HG02678 (cell line): ENCODE data around the gene MCTP1.
"Not testable (repeated sequence)": the region's sequence is repeated elsewhere in the genome, so short reads cannot be mapped to it uniquely, and the experiment has no call there.

Experiments
- ATAC-seq: cut with Tn5 transposase; IDR thresholded peaks from one replicate; pipeline ENCODE4 v1.9.1; 2021; ENCODE audit warnings: mild to moderate bottlenecking, moderate library complexity; ENCODE audit not compliant: unreplicated experiment

The MCTP1 gene

GRCh38 chr5:94977437-94977836, 307.5 kb downstream of the MCTP1 start:
- ATAC-seq, result no peak

GRCh38 chr5:94976853-94977252, 308.0 kb downstream of the MCTP1 start:
- no peak for ATAC-seq

GRCh38 chr5:94972268-94972667, 312.6 kb downstream of the MCTP1 start:
- ATAC-seq, result no peak

GRCh38 chr5:94969174-94969573, 315.7 kb downstream of the MCTP1 start:
- ATAC-seq, result peak; percentile 56

GRCh38 chr5:94968507-94969095, 316.3 kb downstream of the MCTP1 start:
- ATAC-seq, result peak; percentile 80

GRCh38 chr5:94967525-94967924, 317.4 kb downstream of the MCTP1 start:
- ATAC-seq, result no peak

- not testable (repeated sequence) for ATAC-seq
Observed at GRCh38 chr5:94959279-94959678, 325.6 kb downstream of the MCTP1 start.

- no peak for ATAC-seq
Observed at GRCh38 chr5:94945656-94946055, 339.2 kb downstream of the MCTP1 start.

GRCh38 chr5:94944160-94944559, 340.7 kb downstream of the MCTP1 start:
- no peak for ATAC-seq

GRCh38 chr5:94941122-94941755, 343.7 kb downstream of the MCTP1 start:
- ATAC-seq, result no peak

- no peak for ATAC-seq
Observed at GRCh38 chr5:94932259-94932658, 352.6 kb downstream of the MCTP1 start.

- ATAC-seq, result no peak
Observed at GRCh38 chr5:94928891-94929290, 356.0 kb downstream of the MCTP1 start.

GRCh38 chr5:94920570-94920969, 364.3 kb downstream of the MCTP1 start:
- no peak for ATAC-seq

- no peak for ATAC-seq
Observed at GRCh38 chr5:94916619-94917018, 368.3 kb downstream of the MCTP1 start.

- ATAC-seq, result no peak
Observed at GRCh38 chr5:94911276-94911675, 373.6 kb downstream of the MCTP1 start.

GRCh38 chr5:94910721-94911120, 374.2 kb downstream of the MCTP1 start:
- no peak for ATAC-seq

GRCh38 chr5:94908889-94909480, 375.9 kb downstream of the MCTP1 start:
- peak; percentile 58 for ATAC-seq

GRCh38 chr5:94906750-94907149, 378.1 kb downstream of the MCTP1 start:
- ATAC-seq, result no peak

GRCh38 chr5:94903726-94904125, 381.2 kb downstream of the MCTP1 start:
- no peak for ATAC-seq

- peak; percentile 93 for ATAC-seq
Observed at GRCh38 chr5:94901191-94901979, 383.5 kb downstream of the MCTP1 start.

- no peak for ATAC-seq
Observed at GRCh38 chr5:94900006-94900505, 384.8 kb downstream of the MCTP1 start.
